ENCODE results near the gene TMEM161B.

Gene TMEM161B

GRCh38 chr5:88268385-88269184 lies at the start of gene TMEM161B:
TMEM161B (minus strand) TSS chr5:88268845; CDS start chr5:88268723, 122 bp downstream.
- no peak for TF ChIP-seq RAD21 (IDR thresholded peaks at IDR 0.05; ENCODE audit: low read depth)
- TF ChIP-seq NFIC (IDR thresholded peaks at IDR 0.05): no peak
- peak; percentile 68; the same call in 1 of the 2 replicates for TF ChIP-seq MAX (IDR thresholded peaks at IDR 0.05)
- TF ChIP-seq ZBTB7A (IDR thresholded peaks at IDR 0.05; ENCODE audit: low read depth): no peak
- peak; percentile 73; the same call in 1 of the 2 replicates for TF ChIP-seq TAF1 (IDR thresholded peaks at IDR 0.05; ENCODE audit: low read depth)
- no peak for TF ChIP-seq EP300 (IDR thresholded peaks at IDR 0.05; ENCODE audit: borderline replicate concordance)
- peak; percentile 60 for TF ChIP-seq TCF12 (IDR thresholded peaks at IDR 0.05; ENCODE audit: low read depth)
- TF ChIP-seq TEAD4 (IDR thresholded peaks at IDR 0.05): no peak
- TF ChIP-seq EGR1 (IDR thresholded peaks at IDR 0.05): peak; percentile 97
- no peak for TF ChIP-seq YY1 (IDR thresholded peaks at IDR 0.05; ENCODE audit: low read depth)
- no peak for TF ChIP-seq FOXM1 (IDR thresholded peaks at IDR 0.05; ENCODE audit: borderline replicate concordance, low read depth)
- peak; percentile 58; the same call in 1 of the 2 replicates for TF ChIP-seq CREB1 (IDR thresholded peaks at IDR 0.05; ENCODE audit: low read depth)
- no peak for TF ChIP-seq REST (IDR thresholded peaks at IDR 0.05; ENCODE audit: low read depth)
- 0 out of 2 replicates have a peak, but pooled peaks have one; percentile 3 for TF ChIP-seq USF1 (IDR thresholded peaks at IDR 0.05)
- no peak for TF ChIP-seq CEBPB (IDR thresholded peaks at IDR 0.05)

- TF ChIP-seq TEAD4 (IDR thresholded peaks at IDR 0.05): no peak
Measured at GRCh38 chr5:88304356-88304755, 35.7 kb upstream of the TMEM161B start.

- TF ChIP-seq REST (IDR thresholded peaks at IDR 0.05; ENCODE audit: low read depth) (no peak), FOXM1 (IDR thresholded peaks at IDR 0.05; ENCODE audit: borderline replicate concordance, low read depth) (no peak), YY1 (IDR thresholded peaks at IDR 0.05; ENCODE audit: low read depth) (no peak), TAF1 (IDR thresholded peaks at IDR 0.05; ENCODE audit: low read depth) (no peak), EP300 (IDR thresholded peaks at IDR 0.05; ENCODE audit: borderline replicate concordance) (no peak), CREB1 (IDR thresholded peaks at IDR 0.05; ENCODE audit: low read depth) (no peak)
Measured at GRCh38 chr5:88298425-88298824, 29.8 kb upstream of the TMEM161B start.

- TF ChIP-seq EGR1 (IDR thresholded peaks at IDR 0.05): no peak
- TF ChIP-seq TAF1 (IDR thresholded peaks at IDR 0.05; ENCODE audit: low read depth): no peak
- TF ChIP-seq USF1 (IDR thresholded peaks at IDR 0.05): no peak
- TF ChIP-seq NFIC (IDR thresholded peaks at IDR 0.05): no peak
- no peak for TF ChIP-seq RAD21 (IDR thresholded peaks at IDR 0.05; ENCODE audit: low read depth)
- TF ChIP-seq TEAD4 (IDR thresholded peaks at IDR 0.05): no peak
Measured at GRCh38 chr5:88290801-88291200, 22.2 kb upstream of the TMEM161B start.

GRCh38 chr5:88288528-88289197 lies 20.0 kb upstream of the TMEM161B start:
- TF ChIP-seq EGR1 (IDR thresholded peaks at IDR 0.05) (no peak), YY1 (IDR thresholded peaks at IDR 0.05; ENCODE audit: low read depth) (no peak), EP300 (IDR thresholded peaks at IDR 0.05; ENCODE audit: borderline replicate concordance) (no peak), CREB1 (IDR thresholded peaks at IDR 0.05; ENCODE audit: low read depth) (no peak), TEAD4 (IDR thresholded peaks at IDR 0.05) (no peak), USF1 (IDR thresholded peaks at IDR 0.05) (no peak), TCF12 (IDR thresholded peaks at IDR 0.05; ENCODE audit: low read depth) (no peak), FOXM1 (IDR thresholded peaks at IDR 0.05; ENCODE audit: borderline replicate concordance, low read depth) (no peak), CEBPB (IDR thresholded peaks at IDR 0.05) (no peak), REST (IDR thresholded peaks at IDR 0.05; ENCODE audit: low read depth) (no peak), ZBTB7A (IDR thresholded peaks at IDR 0.05; ENCODE audit: low read depth) (no peak), NFIC (IDR thresholded peaks at IDR 0.05) (no peak), TAF1 (IDR thresholded peaks at IDR 0.05; ENCODE audit: low read depth) (no peak), MAX (IDR thresholded peaks at IDR 0.05) (no peak)
